CD1c-positive myeloid dendritic cell (primary cell): ENCODE results near the gene ROPN1B.

ENCODE experiments used
- DNase-seq: peaks from one replicate; pipeline ENCODE4 v3.0.0-alpha.2; 2016; ENCODE audit errors: extremely low spot score

ROPN1B gene

GRCh38 chr3:126030455-126030854 lies 61.5 kb downstream of the ROPN1B start:
- no peak for DNase-seq

GRCh38 chr3:126031981-126032471 lies 63.0 kb downstream of the ROPN1B start:
- DNase-seq = no peak
